Adrenal gland (tissue), 12 donors: ENCODE measurements around the gene GFRA1. TPM values are rescaled to one million over a fixed set of nuclear protein-coding genes. Genes with fewer than 3 reads are reported as not detected.
"Not testable (repeated sequence)": the region's sequence is repeated elsewhere in the genome, so short reads cannot be mapped to it uniquely, and the experiment has no call there.

ENCODE experiments used
- DNase-seq, 7 donors: peaks; one replicate each; pipeline ENCODE4 v3.0.0-alpha.2; 2019 to 2020
- H3K27ac ChIP-seq, 5 donors: fragments of 200-600 bp; sonication (generic) in 4 of 5; 1 replicate in 3 of 5; 2 replicates in 2 of 5; pipeline versions ENCODE4 v1.5.1 to v1.8.0; 2016 to 2020; ENCODE audit warnings: mild to moderate bottlenecking in 1 of 5
- H3K27me3 ChIP-seq: fragments of 200-600 bp; 2 replicates; pipeline ENCODE4 v1.8.0; 2021
- H3K36me3 ChIP-seq, 2 donors: fragments of 200-600 bp; replicated peaks in 1 of 2; 1 replicate in 1 of 2; 2 replicates in 1 of 2; pipeline versions ENCODE4 v1.5.1 to v1.8.0; 2018 to 2022
- H3K4me1 ChIP-seq, 2 donors: fragments of 200-600 bp; replicated peaks in 1 of 2; 1 replicate in 1 of 2; 2 replicates in 1 of 2; pipeline versions ENCODE4 v1.5.1 to v1.8.0; 2018 to 2021
- H3K4me3 ChIP-seq, 4 donors: fragments of 200-600 bp; sonication (generic) in 3 of 4; one replicate each; pipeline ENCODE4 v1.5.1; 2016 to 2018
- H3K9me3 ChIP-seq, 3 donors: fragments of 200-600 bp; sonication (generic) in 1 of 3; replicated peaks in 1 of 3; 1 replicate in 2 of 3; 2 replicates in 1 of 3; pipeline versions ENCODE4 v1.5.1 to v1.8.0; 2016 to 2021
- CTCF ChIP-seq, 6 experiments: fragments of 450-650 bp in 4 of 6; fragments of 200-600 bp in 2 of 6; sonication (generic) in 1 of 6; IDR thresholded peaks; 1 replicate in 5 of 6; 2 replicates in 1 of 6; pipeline versions ENCODE4 v1.5.1 to v1.8.0; 2016 to 2021; ENCODE audit warnings: antibody characterized with exemption in 6 of 6, mild to moderate bottlenecking in 2 of 6, moderate library complexity in 1 of 6
- POLR2A ChIP-seq, 2 donors: fragments of 450-650 bp; IDR thresholded peaks; one replicate each; pipeline ENCODE4 v1.6.1; 2017; ENCODE audit warnings: antibody characterized with exemption in 2 of 2, mild to moderate bottlenecking in 2 of 2, moderate library complexity in 1 of 2
- WGBS, 4 donors: extraction: QIAGEN DNeasy Blood & Tissue Kit in 2 of 4; methylation state at CpG; one replicate each; pipeline versions ENCODE4 v1.1.5 to v1.1.7; 2013 to 2017; 5-methylcytosine and 5-hydroxymethylcytosine counted together
- intact Hi-C, 2 donors: fragments of 100-400 bp; cut with DNase I; formaldehyde crosslinking; loops; one replicate each; pipeline versions ENCODE4 v1.14.1 to v1.15.0; 2022 to 2023
- polyA plus RNA-seq, 3 donors: library from polyadenylated mRNA; stranded (reverse); fragments of 200-250 nt in 2 of 3; fragments of 350-450 nt in 1 of 3; fragmentation: Illumina TruSeq in 1 of 3; extraction: RNeasy Lipid Tissue Mini Kit (QIAGEN cat#74804) in 1 of 3; gene quantifications; one replicate each; pipeline ENCODE4 v1.2.3, GENCODE V29; 2013 to 2014
- total RNA-seq, 9 donors: library from RNA; depleted of rRNA in 4 of 9; stranded (reverse); fragments of >200 nt in 4 of 9; fragments of 120-200 nt in 1 of 9; fragmentation: NEBNext Ultra II Directional in 1 of 9; extraction: Animal tissue kit (Norgen Biotek cat#: 25700) in 1 of 9; gene quantifications; one replicate each; pipeline versions ENCODE4 v1.1.0 to v1.2.4, GENCODE V29; 2013 to 2023
- donor health status: healthy with polysubstance abuse.
- donor health status: Bipolar disorder and iron deficiency.
- donor health status: DM: yes; HTN: yes; CAD: no.
- donor health status: DM: no; HTN: no; CAD: no.
- donor health status: DM: no; HTN: no; CAD: no.
- donor health status: DM: yes; HTN: yes; CAD: no.

GFRA1 gene
- total and polyA plus RNA-seq, 12 donors = 0.61 to 12.9 (median 2.6) TPM

- intact Hi-C loops = no loop called here
- Histone ChIP-seq H3K27ac (no peak overlapping the region), H3K36me3 (no peaks in the 10 kb centered on the region), H3K4me3 (no peak overlapping the region), H3K4me1 (no peaks in the 10 kb centered on the region), H3K27me3 (no peaks in the 10 kb centered on the region), H3K9me3 (no peaks in the 10 kb centered on the region)
- DNase-seq = no peak
- 83 to 93% (median 87%) methylated on average over 3 of the region's 3 CpGs for WGBS, 4 donors
- no peak for TF ChIP-seq POLR2A (IDR thresholded peaks at IDR 0.05)
- no peak for TF ChIP-seq CTCF (IDR thresholded peaks at IDR 0.05)
Observed at GRCh38 chr10:116055917-116056252, 217.1 kb downstream of the GFRA1 start.

DNA sequence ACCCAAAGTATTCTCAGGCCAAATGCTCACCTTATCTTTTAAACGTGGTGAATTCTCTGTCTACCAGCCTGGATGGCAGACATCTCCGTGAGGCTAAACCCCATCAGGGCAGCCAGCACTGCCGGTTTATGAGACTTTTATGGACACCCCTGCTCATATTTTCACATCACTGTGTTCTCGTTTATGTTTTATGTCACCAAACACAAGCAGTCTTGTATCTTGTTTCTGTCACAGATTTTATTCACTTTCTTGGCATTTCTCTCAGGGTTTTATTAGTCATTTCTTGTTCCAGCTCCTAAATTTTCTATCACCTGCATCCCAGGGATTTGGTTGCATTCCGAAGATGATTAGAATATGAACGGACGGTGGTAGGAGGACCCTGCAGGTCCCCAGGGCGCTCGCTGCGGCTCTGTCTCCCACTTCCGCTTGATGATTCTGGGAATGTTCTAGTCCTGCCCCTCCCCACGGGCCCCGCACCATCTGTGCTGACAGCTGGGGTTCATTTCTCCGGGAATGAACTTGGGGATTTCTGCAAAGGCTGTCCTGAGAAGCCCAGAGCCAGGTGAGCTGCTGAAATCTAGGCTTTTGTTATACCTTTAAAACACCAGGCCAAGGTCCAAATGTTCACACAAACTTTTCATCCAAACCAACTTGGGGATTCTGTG, 217.6 kb downstream of the GFRA1 start:
- TF ChIP-seq CTCF (IDR thresholded peaks at IDR 0.05) (no peak), POLR2A (IDR thresholded peaks at IDR 0.05) (no peak)
- no peaks in the 10 kb centered on the region for H3K27me3 ChIP-seq
- no peaks in the 10 kb centered on the region for H3K4me1 ChIP-seq
- no peaks in the 10 kb centered on the region for H3K9me3 ChIP-seq
- H3K27ac ChIP-seq = no peak overlapping the region
- no peaks in the 10 kb centered on the region for H3K36me3 ChIP-seq
- 79 to 86% (median 81%) methylated on average over 10 to 14 of the region's 14 CpGs for WGBS, 4 donors
- DNase-seq = no peak
- no peak overlapping the region for H3K4me3 ChIP-seq
- intact Hi-C loops = no loop called here

DNA sequence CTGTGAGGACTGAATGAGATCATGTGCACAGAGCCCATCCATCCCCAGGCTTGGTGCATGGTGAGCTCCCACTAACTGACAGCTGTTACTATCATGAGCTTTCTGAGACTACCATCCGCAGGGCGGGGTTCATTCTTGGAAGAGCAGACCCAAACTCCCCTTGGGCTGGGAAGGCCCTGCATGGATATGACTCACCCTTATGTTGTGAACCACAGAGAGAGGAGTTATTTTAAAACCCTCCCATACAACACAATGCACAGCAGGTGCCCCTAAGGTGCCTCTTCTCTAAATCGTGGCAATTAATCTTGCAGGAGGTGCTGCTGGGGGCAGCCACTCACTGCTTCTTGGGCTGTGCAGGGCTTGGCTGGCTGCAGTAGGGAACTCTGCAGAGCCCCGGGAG, 219.1 kb downstream of the GFRA1 start:
- H3K4me3 ChIP-seq = no peak overlapping the region
- TF ChIP-seq CTCF (IDR thresholded peaks at IDR 0.05) (no peak), POLR2A (IDR thresholded peaks at IDR 0.05) (no peak)
- intact Hi-C loops = no loop called here
- H3K4me1 ChIP-seq = no peaks in the 10 kb centered on the region
- DNase-seq = no peak
- H3K27ac ChIP-seq = no peak overlapping the region
- H3K9me3 ChIP-seq = no peaks in the 10 kb centered on the region
- H3K36me3 ChIP-seq = no peaks in the 10 kb centered on the region
- 77 to 89% (median 81%) methylated on average over 3 to 4 of the region's 4 CpGs for WGBS, 4 donors
- no peaks in the 10 kb centered on the region for H3K27me3 ChIP-seq

GRCh38 chr10:116053009-116053730, 219.8 kb downstream of the GFRA1 start:
- H3K4me1 ChIP-seq, H3K27ac ChIP-seq, intact Hi-C loops, H3K9me3 ChIP-seq, DNase-seq, H3K27me3 ChIP-seq, H3K36me3 ChIP-seq, H3K4me3 ChIP-seq: not testable (repeated sequence)
- WGBS, 4 donors = 82 to 94% (median 88%) methylated on average over 3 of the region's 3 CpGs

- H3K4me3 ChIP-seq, H3K27me3 ChIP-seq, DNase-seq, H3K36me3 ChIP-seq, intact Hi-C loops, H3K27ac ChIP-seq, H3K9me3 ChIP-seq, H3K4me1 ChIP-seq: not testable (repeated sequence)
- WGBS, 4 donors = 67 to 100% (median 96%) methylated on average over 1 of the region's 3 CpGs
Observed at GRCh38 chr10:116052522-116052921, 220.5 kb downstream of the GFRA1 start.
